Type B pancreatic cell (in vitro differentiated cells): ENCODE results near the gene TP73. TPM values are rescaled to one million over a fixed set of nuclear protein-coding genes. Genes with fewer than 3 reads are reported as not detected.

Experiments used
- DNase-seq: peaks from one replicate; pipeline ENCODE4 v3.0.0; 2021; ENCODE audit warnings: mixed read lengths; ENCODE audit not compliant: unreplicated experiment; ENCODE audit errors: extremely low spot score
- H3K27ac Mint-ChIP-seq: 2 replicates; pipeline ENCODE4 v1.8.0; 2021; ENCODE audit warnings: mild to moderate bottlenecking, mixed read lengths
- H3K27me3 Mint-ChIP-seq: 2 replicates; pipeline ENCODE4 v1.8.0; 2021; ENCODE audit warnings: mixed read lengths
- H3K36me3 Mint-ChIP-seq: 2 replicates; pipeline ENCODE4 v1.8.0; 2021; ENCODE audit warnings: mixed read lengths
- H3K4me1 Mint-ChIP-seq: one replicate; pipeline ENCODE4 v1.8.0; 2021; ENCODE audit warnings: mixed read lengths; ENCODE audit not compliant: unreplicated experiment
- H3K4me3 Mint-ChIP-seq: 2 replicates; pipeline ENCODE4 v1.8.0; 2021; ENCODE audit warnings: mild to moderate bottlenecking, mixed read lengths
- H3K9me3 Mint-ChIP-seq: 2 replicates; pipeline ENCODE4 v1.8.0; 2021; ENCODE audit warnings: mixed read lengths
- CTCF ChIP-seq: fragments of 200-600 bp; sonication (generic); conservative IDR thresholded peaks from 2 replicates; pipeline ENCODE4 v1.5.0; 2021; ENCODE audit warnings: antibody characterized with exemption, mild to moderate bottlenecking
- total RNA-seq: library from RNA; stranded (reverse); gene quantifications from 2 replicates; pipeline ENCODE4 v1.2.1, GENCODE V29; 2021; ENCODE audit warnings: low replicate concordance

The TP73 gene
- total RNA-seq, 1 donor from 2014 or later = 1.6 TPM

GRCh38 chr1:3631320-3632260 lies 20.7 kb upstream of the TP73 start:
- Mint-ChIP-seq H3K4me1 (no peaks in the 10 kb centered on the region), H3K9me3 (no peaks in the 10 kb centered on the region), H3K27ac (no peak overlapping the region), H3K27me3 (no peaks in the 10 kb centered on the region), H3K4me3 (no peak overlapping the region), H3K36me3 (no peaks in the 10 kb centered on the region)
- DNase-seq = no peak
- TF ChIP-seq CTCF = no peak

- H3K4me3 Mint-ChIP-seq = no peak overlapping the region
- H3K27ac Mint-ChIP-seq = no peak overlapping the region
- H3K4me1 Mint-ChIP-seq = no peaks in the 10 kb centered on the region
- H3K9me3 Mint-ChIP-seq = no peaks in the 10 kb centered on the region
- no peaks in the 10 kb centered on the region for H3K36me3 Mint-ChIP-seq
- no peak for DNase-seq
- H3K27me3 Mint-ChIP-seq = no peaks in the 10 kb centered on the region
- no peak for TF ChIP-seq CTCF
Measured at GRCh38 chr1:3632298-3632697, 20.0 kb upstream of the TP73 start.

- H3K4me3 Mint-ChIP-seq = no peak overlapping the region
- no peak for DNase-seq
- H3K4me1 Mint-ChIP-seq = no peaks in the 10 kb centered on the region
- no peaks in the 10 kb centered on the region for H3K36me3 Mint-ChIP-seq
- H3K27ac Mint-ChIP-seq = no peak overlapping the region
- no peak for TF ChIP-seq CTCF
- H3K27me3 Mint-ChIP-seq = no peaks in the 10 kb centered on the region
- H3K9me3 Mint-ChIP-seq = no peaks in the 10 kb centered on the region
Measured at GRCh38 chr1:3632716-3633343, 19.5 kb upstream of the TP73 start.

- Mint-ChIP-seq H3K4me3 (no peak overlapping the region), H3K27me3 (no peaks in the 10 kb centered on the region), H3K4me1 (no peaks in the 10 kb centered on the region), H3K9me3 (no peaks in the 10 kb centered on the region), H3K27ac (no peak overlapping the region), H3K36me3 (no peaks in the 10 kb centered on the region)
- DNase-seq = no peak
- no peak for TF ChIP-seq CTCF
Measured at GRCh38 chr1:3633344-3634058, 18.8 kb upstream of the TP73 start.

- Mint-ChIP-seq H3K36me3 (no peaks in the 10 kb centered on the region), H3K4me1 (no peaks in the 10 kb centered on the region), H3K4me3 (no peak overlapping the region), H3K9me3 (no peaks in the 10 kb centered on the region), H3K27ac (no peak overlapping the region), H3K27me3 (no peaks in the 10 kb centered on the region)
- DNase-seq = no peak
- no peak for TF ChIP-seq CTCF
Measured at GRCh38 chr1:3634059-3634800, 18.1 kb upstream of the TP73 start.
